BJ (cell line): ENCODE results near the gene TBC1D21. TPM values are rescaled to one million over a fixed set of nuclear protein-coding genes. Genes with fewer than 3 reads are reported as not detected.

Source experiments
- CTCF ChIA-PET: fragments of 350-600 bp; formaldehyde crosslinking; extraction: SDS; loops from one replicate; lab custom pipeline; 2021; ENCODE audit warnings: antibody characterized with exemption, inconsistent platforms; lab: Yijun Ruan, JAX
- POLR2A ChIA-PET: fragments of 300-600 bp; sonication (Branson Sonifier 250); formaldehyde crosslinking; extraction: SDS; loops from one replicate; lab custom pipeline; 2021; ENCODE audit warnings: antibody characterized with exemption; lab: Charles Lee
- DNase-seq: peaks from one replicate; pipeline ENCODE4 v3.0.0-alpha.2; 2011; ENCODE audit warnings: low read depth
- H3K27me3 ChIP-seq: 2 replicates; pipeline ENCODE4 v1.6.0; 2011; ENCODE audit warnings: low read length; ENCODE audit not compliant: control insufficient read depth, insufficient read depth
- H3K36me3 ChIP-seq: 2 replicates; pipeline ENCODE4 v1.5.1; 2011; ENCODE audit warnings: low read length; ENCODE audit not compliant: control insufficient read depth, insufficient read depth
- H3K4me3 ChIP-seq: 2 replicates; pipeline ENCODE4 v1.5.1; 2011; ENCODE audit warnings: low read depth, mild to moderate bottlenecking, control low read depth, low read length
- polyA plus RNA-seq: library from polyadenylated mRNA; depleted of rRNA; stranded (reverse); fragments of >200 nt; gene quantifications from 2 replicates; pipeline ENCODE4 v1.2.3, GENCODE V29; 2011
- TF ChIP-seq, protein P1 (sequence below): IDR thresholded peaks from 2 replicates; pipeline ENCODE4 v1.5.1; 2011; ENCODE audit warnings: low read depth, mild to moderate bottlenecking, control low read depth, inconsistent platforms, low read length, moderate library complexity; ENCODE audit not compliant: insufficient read depth

The TBC1D21 gene
- polyA plus RNA-seq, 1 experiment = not detected

DNA sequence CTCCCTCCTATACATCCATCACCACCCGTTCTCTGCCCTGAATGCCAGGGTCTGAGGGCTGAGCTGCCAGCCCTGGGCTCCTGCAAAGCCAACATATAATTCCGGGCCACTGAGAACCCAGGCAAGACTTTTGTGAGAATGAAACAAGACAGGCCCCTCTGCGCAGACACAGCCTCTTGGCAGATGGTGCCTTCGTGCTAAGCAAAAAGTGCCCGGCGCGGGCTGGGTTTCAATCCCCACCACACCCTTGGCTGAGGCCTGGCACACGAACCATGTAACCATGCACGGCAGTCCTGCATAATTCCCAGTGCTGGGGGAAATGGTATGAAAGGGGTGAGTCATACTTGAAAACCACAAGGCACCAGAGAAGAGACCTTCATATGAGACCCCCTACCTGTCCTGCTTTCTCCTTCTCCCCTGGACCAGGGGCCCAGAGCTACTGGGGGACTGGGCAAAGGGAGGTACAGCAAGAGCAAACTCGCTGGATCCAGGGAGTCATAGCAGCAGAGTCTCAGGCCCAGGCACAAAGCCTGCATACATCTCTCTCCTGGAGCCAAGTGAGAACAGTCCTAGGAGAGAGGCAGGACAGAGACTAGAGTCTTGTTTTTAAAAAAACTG is 26.8 kb downstream of the TBC1D21 start:
- DNase-seq = no peak
- Histone ChIP-seq H3K36me3 (no peaks in the 10 kb centered on the region), H3K4me3 (no peak overlapping the region), H3K27me3 (no peaks in the 10 kb centered on the region)
- TF ChIP-seq, protein P1, sequence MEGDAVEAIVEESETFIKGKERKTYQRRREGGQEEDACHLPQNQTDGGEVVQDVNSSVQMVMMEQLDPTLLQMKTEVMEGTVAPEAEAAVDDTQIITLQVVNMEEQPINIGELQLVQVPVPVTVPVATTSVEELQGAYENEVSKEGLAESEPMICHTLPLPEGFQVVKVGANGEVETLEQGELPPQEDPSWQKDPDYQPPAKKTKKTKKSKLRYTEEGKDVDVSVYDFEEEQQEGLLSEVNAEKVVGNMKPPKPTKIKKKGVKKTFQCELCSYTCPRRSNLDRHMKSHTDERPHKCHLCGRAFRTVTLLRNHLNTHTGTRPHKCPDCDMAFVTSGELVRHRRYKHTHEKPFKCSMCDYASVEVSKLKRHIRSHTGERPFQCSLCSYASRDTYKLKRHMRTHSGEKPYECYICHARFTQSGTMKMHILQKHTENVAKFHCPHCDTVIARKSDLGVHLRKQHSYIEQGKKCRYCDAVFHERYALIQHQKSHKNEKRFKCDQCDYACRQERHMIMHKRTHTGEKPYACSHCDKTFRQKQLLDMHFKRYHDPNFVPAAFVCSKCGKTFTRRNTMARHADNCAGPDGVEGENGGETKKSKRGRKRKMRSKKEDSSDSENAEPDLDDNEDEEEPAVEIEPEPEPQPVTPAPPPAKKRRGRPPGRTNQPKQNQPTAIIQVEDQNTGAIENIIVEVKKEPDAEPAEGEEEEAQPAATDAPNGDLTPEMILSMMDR = no peak
- CTCF ChIA-PET = interaction anchor here (1.3 to 2.5 kb wide), 3 partner anchors 14 to 26 kb away, joined by 3 to 13 read pairs (median 3); partner anchors contain the start of gene TBC1D21
- POLR2A ChIA-PET = no interaction called here

DNA sequence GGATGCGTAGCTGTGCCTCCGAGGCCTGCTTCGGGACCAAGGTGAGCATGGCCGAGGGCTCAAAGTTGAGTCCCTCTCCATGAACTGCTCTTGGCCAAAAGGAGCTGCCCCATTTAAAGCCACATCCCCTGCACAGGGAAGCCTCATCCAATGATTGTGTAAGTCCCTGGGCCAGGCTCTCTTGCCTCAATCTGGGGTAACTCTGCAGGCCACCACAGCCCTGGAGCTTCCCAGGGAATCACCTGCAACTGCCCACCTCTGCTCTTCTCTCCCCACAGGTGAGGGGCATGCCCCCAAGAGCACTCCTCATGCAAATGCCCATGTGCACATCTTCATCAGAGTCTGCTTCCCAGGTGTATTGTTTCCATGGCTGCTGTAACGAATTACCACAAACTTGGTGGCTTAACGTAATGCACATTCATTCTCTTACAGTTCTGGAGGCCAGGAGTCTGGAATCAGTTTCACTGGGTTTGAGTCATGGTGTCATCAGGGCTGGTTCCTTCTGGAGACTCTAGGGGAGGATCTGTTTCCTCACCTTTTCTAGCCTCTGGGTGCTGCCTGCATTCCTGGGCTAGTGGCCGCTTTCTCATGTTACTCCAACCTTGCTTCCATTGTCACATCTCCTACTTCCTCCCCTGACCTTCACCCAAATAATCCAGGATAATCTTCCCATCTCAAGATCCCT is 27.9 kb downstream of the TBC1D21 start:
- no peak for DNase-seq
- H3K4me3 ChIP-seq = no peak overlapping the region
- ChIA-PET CTCF (interaction anchor here (0.6 to 1.7 kb wide), 4 partner anchors 10 to 419 kb away, joined by 3 to 9 read pairs (median 4); partner anchors contain the start of gene TBC1D21), POLR2A (no interaction called here)
- no peaks in the 10 kb centered on the region for H3K36me3 ChIP-seq
- no peaks in the 10 kb centered on the region for H3K27me3 ChIP-seq
- TF ChIP-seq, protein P1 = no peak

DNA sequence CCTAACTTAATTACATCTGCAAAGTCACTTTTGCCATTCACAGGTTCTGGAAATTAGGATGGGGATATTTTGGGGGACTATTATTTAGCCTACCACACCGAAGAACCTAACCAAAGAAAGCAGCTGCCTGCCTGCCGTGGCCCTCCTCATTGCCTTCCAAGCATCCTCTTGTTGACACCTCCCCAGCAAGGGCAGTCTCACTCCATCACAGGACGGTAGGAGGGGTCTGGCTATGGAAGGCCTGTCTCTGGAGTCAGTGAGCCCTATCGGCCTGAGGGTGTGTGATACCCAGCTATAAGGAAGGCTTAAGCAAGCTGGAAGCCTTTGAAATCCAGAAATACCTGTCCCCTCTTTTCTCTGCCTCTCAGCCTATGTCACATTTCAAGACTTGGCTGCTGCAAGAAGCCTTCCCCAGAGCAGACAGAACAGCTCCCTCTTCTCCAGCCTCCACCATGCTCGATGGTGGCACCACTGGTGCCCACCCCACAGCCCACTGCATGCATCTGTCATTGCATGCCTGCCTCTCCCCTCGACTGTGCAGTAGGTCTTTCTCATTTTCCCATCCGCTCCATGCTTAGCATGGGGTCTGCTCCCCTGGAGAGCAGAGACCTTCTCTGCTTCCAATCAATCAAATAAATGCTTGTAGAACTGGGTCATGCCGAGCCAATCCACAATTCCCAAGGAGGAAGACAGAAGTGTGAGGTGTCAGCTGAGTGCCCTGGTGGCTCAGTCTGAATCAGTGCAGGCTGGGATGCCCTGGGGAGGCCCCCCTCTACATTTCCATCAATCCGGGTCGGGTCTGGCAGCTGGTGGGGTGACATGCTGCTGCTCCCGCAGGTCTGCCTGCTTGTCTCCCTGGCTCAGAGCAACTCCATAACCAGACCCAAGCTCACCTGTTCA is 29.0 kb downstream of the TBC1D21 start:
- no peaks in the 10 kb centered on the region for H3K27me3 ChIP-seq
- POLR2A ChIA-PET = no interaction called here
- CTCF ChIA-PET = interaction anchor here (1.2 to 1.8 kb wide), 5 partner anchors 9 to 34 kb away, joined by 3 to 9 read pairs (median 4); partner anchors contain the start of gene TBC1D21
- DNase-seq = no peak
- no peak overlapping the region for H3K4me3 ChIP-seq
- H3K36me3 ChIP-seq = no peaks in the 10 kb centered on the region
- TF ChIP-seq, protein P1 = no peak

DNA sequence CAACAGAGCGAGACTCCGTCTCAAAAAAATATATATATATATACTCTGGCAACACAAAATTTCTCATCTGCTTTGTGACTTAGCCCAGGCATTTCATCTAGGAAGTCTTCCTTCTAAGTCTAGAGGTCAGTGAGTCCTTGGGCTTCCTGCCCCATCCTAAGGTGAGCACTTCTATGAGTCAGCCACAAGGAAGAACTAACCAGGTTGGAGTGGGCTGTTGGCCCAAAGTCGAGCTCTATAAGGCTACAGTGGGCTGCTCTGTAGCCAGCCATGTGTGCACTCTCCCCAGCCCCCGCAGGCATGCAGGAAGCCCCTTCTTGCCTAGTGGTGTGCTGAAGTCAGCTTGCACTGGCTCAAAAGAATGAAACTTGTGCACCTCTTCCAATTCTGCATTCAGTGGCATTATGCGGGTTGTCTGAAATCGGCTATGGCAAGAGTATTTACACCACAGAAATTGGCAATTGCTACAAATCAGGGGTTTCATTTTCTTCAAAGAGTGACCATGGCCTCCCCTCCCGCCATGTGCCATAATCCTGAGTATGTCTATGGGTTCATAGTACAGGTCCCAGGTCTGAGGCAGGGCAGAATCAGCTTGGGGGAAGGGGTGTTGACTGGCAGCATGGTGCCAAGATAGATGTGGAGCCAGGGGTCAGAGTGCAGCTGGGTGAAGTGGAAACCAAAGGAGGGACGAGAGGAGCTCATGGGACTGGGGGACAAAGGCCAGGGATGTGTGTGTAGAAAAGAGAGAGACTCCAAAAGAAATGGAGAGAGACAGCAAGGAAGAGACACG is 30.9 kb downstream of the TBC1D21 start:
- Histone ChIP-seq H3K4me3 (no peak overlapping the region), H3K36me3 (no peaks in the 10 kb centered on the region)

More for the DNA sequence above, 30.9 kb downstream of the TBC1D21 start:
- H3K27me3 ChIP-seq = no peaks in the 10 kb centered on the region
- ChIA-PET CTCF (interaction anchor here (0.9 to 8.5 kb wide), 4 partner anchors 9 to 47 kb away, joined by 3 to 108 read pairs (median 4); partner anchors contain the start of gene TBC1D21), POLR2A (no interaction called here)
- no peak for DNase-seq
- TF ChIP-seq, protein P1 = no peak
